GM12891 (cell line): ENCODE data around the gene C13orf42.

Source experiments
- PAX5 ChIP-seq: IDR thresholded peaks from 2 replicates; pipeline ENCODE4 v1.6.1; 2011; ENCODE audit warnings: low read length, moderate library complexity, mild to moderate bottlenecking; ENCODE audit not compliant: insufficient read depth, severe bottlenecking
- POLR2A ChIP-seq: IDR thresholded peaks from 2 replicates; pipeline ENCODE4 v1.6.1; 2011; ENCODE audit warnings: low read depth, low read length, control low read depth
- POLR2AphosphoS5 ChIP-seq: IDR thresholded peaks from 2 replicates; pipeline ENCODE4 v1.6.1; 2011; ENCODE audit warnings: low read depth, low read length, control low read depth
- POU2F2 ChIP-seq: IDR thresholded peaks from 2 replicates; pipeline ENCODE4 v1.6.1; 2011; ENCODE audit warnings: low read depth, mild to moderate bottlenecking, control low read depth, low read length, moderate library complexity
- TAF1 ChIP-seq: IDR thresholded peaks from 2 replicates; pipeline ENCODE4 v1.6.1; 2011; ENCODE audit warnings: low read depth, low read length, control low read depth

GRCh38 chr13:51032831-51033230 lies 78.2 kb downstream of the C13orf42 start:
- TF ChIP-seq POLR2A (no peak), POLR2AphosphoS5 (no peak), PAX5 (no peak), TAF1 (no peak), POU2F2 (no peak)
